H1 (cell line): Measurements from ENCODE around the gene NCKAP1. TPM values are rescaled to one million over a fixed set of nuclear protein-coding genes. Genes with fewer than 3 reads are reported as not detected.
A peak's percentile ranks its signal among the peaks of the same experiment; 100 is the strongest.

Experiments
- BRCA1 ChIP-seq: IDR thresholded peaks from 2 replicates; pipeline ENCODE4 v1.6.1; 2012; ENCODE audit warnings: low read depth, low read length, improper control_type of control experiment
- CREB1 ChIP-seq: IDR thresholded peaks from 2 replicates; pipeline ENCODE4 v1.6.1; 2012; ENCODE audit warnings: inconsistent platforms
- CTBP2 ChIP-seq: IDR thresholded peaks from 2 replicates; pipeline ENCODE4 v1.7.0; 2011; ENCODE audit warnings: borderline replicate concordance, mild to moderate bottlenecking, moderate library complexity, mixed read lengths, low read length; ENCODE audit not compliant: insufficient read depth, insufficient read length
- CTCF ChIP-seq, 3 experiments: IDR thresholded peaks; 1 replicate in 2 of 3; 2 replicates in 1 of 3; pipeline versions ENCODE4 v1.5.1 to v1.6.1; 2011; ENCODE audit warnings: low read length in 3 of 3, mild to moderate bottlenecking in 3 of 3, inconsistent platforms in 2 of 3, low read depth in 1 of 3, moderate library complexity in 1 of 3; ENCODE audit not compliant: insufficient read depth in 1 of 3; ENCODE audit errors: control extremely low read depth in 1 of 3
- KDM5A ChIP-seq: fragments of 200-600 bp; IDR thresholded peaks from 2 replicates; pipeline ENCODE4 v1.7.1; 2012; ENCODE audit warnings: mild to moderate bottlenecking, low read length, inconsistent platforms, mixed read lengths
- RNF2 ChIP-seq: fragments of 200-900, 300-1000 bp; sonication (generic); IDR thresholded peaks from 2 replicates; pipeline ENCODE4 v1.7.1; 2016; ENCODE audit warnings: borderline replicate concordance, low read depth, mild to moderate bottlenecking, antibody characterized with exemption, low read length; ENCODE audit not compliant: poor library complexity, severe bottlenecking; ENCODE audit errors: missing control alignments
- RXRA ChIP-seq: IDR thresholded peaks from 2 replicates; pipeline ENCODE4 v1.6.1; 2011; ENCODE audit warnings: low read depth, mild to moderate bottlenecking, low read length, moderate library complexity; ENCODE audit not compliant: insufficient read depth
- SUZ12 ChIP-seq: fragments of 200-600 bp; sonication (generic); IDR thresholded peaks from 2 replicates; pipeline ENCODE4 v1.6.1; 2012; ENCODE audit warnings: mild to moderate bottlenecking, inconsistent platforms, low read length, moderate library complexity, mixed read lengths
- TAF1 ChIP-seq: IDR thresholded peaks from 2 replicates; pipeline ENCODE4 v1.6.1; 2011; ENCODE audit warnings: mild to moderate bottlenecking, low read depth, low read length
- polyA plus RNA-seq, 7 experiments: library from polyadenylated mRNA; depleted of rRNA in 3 of 7; stranded (reverse) in 5 of 7; unstranded in 2 of 7; fragments of >200 nt in 5 of 7; fragments of 200-250 nt in 2 of 7; gene quantifications; 1 replicate in 5 of 7; 2 replicates in 1 of 7; 4 replicates in 1 of 7; pipeline versions ENCODE4 v1.2.1 to v1.2.3, GENCODE V29; 2011 to 2013; ENCODE audit warnings: missing spikeins in 2 of 7, mixed read lengths in 2 of 7
- total RNA-seq: library from RNA; stranded (reverse); fragmentation: NEBNext Ultra II Directional; extraction: Animal tissue kit (Norgen Biotek cat#: 25700); gene quantifications from 2 replicates; pipeline ENCODE4 v1.2.1, GENCODE V29; 2021
- TF ChIP-seq, protein P1 (sequence below): IDR thresholded peaks from 2 replicates; pipeline ENCODE4 v1.6.1; 2012; ENCODE audit warnings: inconsistent platforms

The NCKAP1 gene
- total and polyA plus RNA-seq, 2 of the 8 experiments (the other 6 are each of a cell fraction or from before 2014, with no cell fraction given) = 90.8 to 173 TPM

DNA sequence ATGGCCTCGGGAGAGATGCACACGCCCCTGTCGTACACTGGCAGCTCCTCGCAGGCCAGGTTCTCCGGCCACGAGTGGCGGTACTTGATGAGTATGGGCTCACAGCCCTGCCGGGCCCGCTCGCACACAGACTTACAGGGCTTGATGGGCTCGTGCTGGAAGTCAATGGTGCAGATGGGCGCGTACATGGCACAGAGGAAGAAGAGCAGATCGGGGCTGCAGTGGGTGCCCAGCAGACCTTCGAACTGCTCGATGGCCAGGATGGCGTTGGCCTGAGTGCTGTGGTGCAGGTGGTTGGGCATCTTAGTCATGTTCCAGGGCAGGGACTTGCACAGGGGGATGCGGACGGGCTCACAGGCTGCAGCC is 172.2 kb downstream of the NCKAP1 start (continued):
- no peak for TF ChIP-seq CTCF (IDR thresholded peaks at IDR 0.05; ENCODE audit: control extremely low read depth in 1 of 3, insufficient read depth in 1 of 3, low read depth in 1 of 3, low read length in 3 of 3)
- no peak for TF ChIP-seq SUZ12
- TF ChIP-seq, protein P1, sequence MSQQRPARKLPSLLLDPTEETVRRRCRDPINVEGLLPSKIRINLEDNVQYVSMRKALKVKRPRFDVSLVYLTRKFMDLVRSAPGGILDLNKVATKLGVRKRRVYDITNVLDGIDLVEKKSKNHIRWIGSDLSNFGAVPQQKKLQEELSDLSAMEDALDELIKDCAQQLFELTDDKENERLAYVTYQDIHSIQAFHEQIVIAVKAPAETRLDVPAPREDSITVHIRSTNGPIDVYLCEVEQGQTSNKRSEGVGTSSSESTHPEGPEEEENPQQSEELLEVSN = peak; percentile 89
- peak; percentile 33 for TF ChIP-seq CTBP2
- no peak for TF ChIP-seq RXRA
- no peak for TF ChIP-seq BRCA1
- TF ChIP-seq RNF2 = peak; percentile 43
- no peak for TF ChIP-seq KDM5A
- no peak for TF ChIP-seq TAF1
- TF ChIP-seq CREB1 = no peak
